Stomach (tissue), 9 donors: Measurements from ENCODE around the gene CKB. TPM values are rescaled to one million over a fixed set of nuclear protein-coding genes. Genes with fewer than 3 reads are reported as not detected.
A peak's percentile ranks its signal among the peaks of the same experiment; 100 is the strongest.
"Not testable (repeated sequence)": the region's sequence is repeated elsewhere in the genome, so short reads cannot be mapped to it uniquely, and the experiment has no call there.

Experiments used
- DNase-seq, 2 donors: peaks; one replicate each; pipeline versions ENCODE4 v3.0.0 to v3.0.0-alpha.2; 2013 to 2019
- H3K27ac ChIP-seq, 5 donors: fragments of 200-600 bp in 4 of 5; sonication (generic) in 4 of 5; one replicate each; pipeline ENCODE4 v1.5.1; 2013 to 2019; ENCODE audit warnings: mild to moderate bottlenecking in 1 of 5, moderate library complexity in 1 of 5
- H3K27me3 ChIP-seq, 3 donors: fragments of 200-600 bp; sonication (generic); one replicate each; pipeline ENCODE4 v1.5.1; 2017 to 2019; ENCODE audit warnings: mixed run types in 1 of 3
- H3K36me3 ChIP-seq, 4 donors: fragments of 200-600 bp; sonication (generic); 1 replicate in 3 of 4; 2 replicates in 1 of 4; pipeline ENCODE4 v1.5.1; 2016 to 2019
- H3K4me1 ChIP-seq, 4 donors: fragments of 200-600 bp; sonication (generic); one replicate each; pipeline ENCODE4 v1.5.1; 2016 to 2019
- H3K4me3 ChIP-seq, 4 donors: fragments of 200-600 bp; sonication (generic) in 3 of 4; one replicate each; pipeline ENCODE4 v1.5.1; 2016 to 2019; ENCODE audit warnings: mild to moderate bottlenecking in 1 of 4
- H3K9me3 ChIP-seq, 4 donors: fragments of 200-600 bp; sonication (generic); one replicate each; pipeline ENCODE4 v1.5.1; 2016 to 2019
- EP300 ChIP-seq: sonication (generic); formaldehyde crosslinking; IDR thresholded peaks from one replicate; pipeline ENCODE4 v1.6.1; 2017; ENCODE audit warnings: antibody characterized with exemption
- POLR2A ChIP-seq, 4 donors: fragments of 450-650 bp; IDR thresholded peaks; one replicate each; pipeline ENCODE4 v1.6.1; 2016; ENCODE audit warnings: antibody characterized with exemption in 4 of 4, control low read depth in 2 of 4, mild to moderate bottlenecking in 1 of 4, moderate library complexity in 1 of 4
- POLR2AphosphoS5 ChIP-seq, 3 donors: sonication (generic); formaldehyde crosslinking; IDR thresholded peaks; one replicate each; pipeline ENCODE4 v1.6.1; 2016; ENCODE audit warnings: antibody characterized with exemption in 3 of 3
- WGBS, 5 donors: extraction: QIAGEN DNeasy Blood & Tissue Kit in 3 of 5; methylation state at CpG; one replicate each; pipeline versions ENCODE4 v1.1.5 to v1.1.7; 2013 to 2018; 5-methylcytosine and 5-hydroxymethylcytosine counted together
- intact Hi-C: fragments of 100-400 bp; cut with DNase I; formaldehyde crosslinking; loops from one replicate; pipeline ENCODE4 v1.15.1; 2023; ENCODE audit warnings: low total_unique reads
- polyA plus RNA-seq, 3 donors: library from polyadenylated mRNA; stranded (reverse); fragments of 200-250 nt; gene quantifications; one replicate each; pipeline ENCODE4 v1.2.3, GENCODE V29; 2013
- total RNA-seq, 5 donors: library from RNA; depleted of rRNA; stranded (reverse); fragments of >200 nt; gene quantifications; one replicate each; pipeline versions ENCODE4 v1.1.0 to v1.2.3, GENCODE V29; 2014 to 2016
- TF ChIP-seq, protein P1 (sequence below), 7 experiments: fragments of 450-650 bp in 4 of 7; fragments of 200-600 bp in 3 of 7; sonication (generic) in 3 of 7; IDR thresholded peaks; one replicate each; pipeline ENCODE4 v1.5.1; 2016 to 2019; ENCODE audit warnings: antibody characterized with exemption in 7 of 7, control low read depth in 2 of 7, mild to moderate bottlenecking in 1 of 7
- donor health status: healthy with polysubstance abuse.
- donor health status: Bipolar disorder and iron deficiency.
- donor health status: healthy.

CKB gene
- total and polyA plus RNA-seq, 8 donors, result 216 to 1,146 (median 806) TPM

DNA sequence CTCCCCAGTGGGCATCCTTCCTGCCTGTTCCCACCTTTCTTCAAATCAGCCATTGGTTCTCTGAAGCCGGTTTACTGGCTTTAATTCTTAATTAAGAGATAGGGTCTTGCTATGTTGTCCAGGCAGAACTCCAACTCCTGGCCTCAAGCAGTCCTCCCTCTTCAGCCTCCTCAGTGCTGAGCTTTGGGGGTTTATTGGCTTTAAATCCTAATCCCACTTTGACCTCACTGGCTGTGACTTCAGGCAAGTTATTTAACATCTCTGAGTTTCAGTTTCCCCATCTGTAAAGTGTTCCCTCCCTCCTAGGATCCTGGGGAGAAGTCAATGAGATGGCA is 4.3 kb upstream of the CKB start:
- Histone ChIP-seq H3K27ac (peak overlapping the region; percentile 65 to 95 (median 93)), H3K27me3 (peaks cover 0 to 17% (median 11%) of the 10 kb centered on the region in 3 donors), H3K9me3 (no peaks in the 10 kb centered on the region), H3K36me3 (peaks cover 0 to 18% (median 9%) of the 10 kb centered on the region in 4 donors), H3K4me1 (peaks cover 69 to 92% (median 85%) of the 10 kb centered on the region in 4 donors), H3K4me3 (no peak overlapping the region)
- intact Hi-C loops, result no loop called here
- WGBS, 5 donors, result 80 to 100% (median 86%) methylated on average over 1 of the region's 1 CpG
- DNase-seq, result no peak
- no peak for TF ChIP-seq EP300
- no peak for TF ChIP-seq POLR2A (IDR thresholded peaks at IDR 0.05)
- TF ChIP-seq, protein P1, sequence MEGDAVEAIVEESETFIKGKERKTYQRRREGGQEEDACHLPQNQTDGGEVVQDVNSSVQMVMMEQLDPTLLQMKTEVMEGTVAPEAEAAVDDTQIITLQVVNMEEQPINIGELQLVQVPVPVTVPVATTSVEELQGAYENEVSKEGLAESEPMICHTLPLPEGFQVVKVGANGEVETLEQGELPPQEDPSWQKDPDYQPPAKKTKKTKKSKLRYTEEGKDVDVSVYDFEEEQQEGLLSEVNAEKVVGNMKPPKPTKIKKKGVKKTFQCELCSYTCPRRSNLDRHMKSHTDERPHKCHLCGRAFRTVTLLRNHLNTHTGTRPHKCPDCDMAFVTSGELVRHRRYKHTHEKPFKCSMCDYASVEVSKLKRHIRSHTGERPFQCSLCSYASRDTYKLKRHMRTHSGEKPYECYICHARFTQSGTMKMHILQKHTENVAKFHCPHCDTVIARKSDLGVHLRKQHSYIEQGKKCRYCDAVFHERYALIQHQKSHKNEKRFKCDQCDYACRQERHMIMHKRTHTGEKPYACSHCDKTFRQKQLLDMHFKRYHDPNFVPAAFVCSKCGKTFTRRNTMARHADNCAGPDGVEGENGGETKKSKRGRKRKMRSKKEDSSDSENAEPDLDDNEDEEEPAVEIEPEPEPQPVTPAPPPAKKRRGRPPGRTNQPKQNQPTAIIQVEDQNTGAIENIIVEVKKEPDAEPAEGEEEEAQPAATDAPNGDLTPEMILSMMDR (IDR thresholded peaks at IDR 0.05), result no peak
- TF ChIP-seq POLR2AphosphoS5 (IDR thresholded peaks at IDR 0.05), result no peak

DNA sequence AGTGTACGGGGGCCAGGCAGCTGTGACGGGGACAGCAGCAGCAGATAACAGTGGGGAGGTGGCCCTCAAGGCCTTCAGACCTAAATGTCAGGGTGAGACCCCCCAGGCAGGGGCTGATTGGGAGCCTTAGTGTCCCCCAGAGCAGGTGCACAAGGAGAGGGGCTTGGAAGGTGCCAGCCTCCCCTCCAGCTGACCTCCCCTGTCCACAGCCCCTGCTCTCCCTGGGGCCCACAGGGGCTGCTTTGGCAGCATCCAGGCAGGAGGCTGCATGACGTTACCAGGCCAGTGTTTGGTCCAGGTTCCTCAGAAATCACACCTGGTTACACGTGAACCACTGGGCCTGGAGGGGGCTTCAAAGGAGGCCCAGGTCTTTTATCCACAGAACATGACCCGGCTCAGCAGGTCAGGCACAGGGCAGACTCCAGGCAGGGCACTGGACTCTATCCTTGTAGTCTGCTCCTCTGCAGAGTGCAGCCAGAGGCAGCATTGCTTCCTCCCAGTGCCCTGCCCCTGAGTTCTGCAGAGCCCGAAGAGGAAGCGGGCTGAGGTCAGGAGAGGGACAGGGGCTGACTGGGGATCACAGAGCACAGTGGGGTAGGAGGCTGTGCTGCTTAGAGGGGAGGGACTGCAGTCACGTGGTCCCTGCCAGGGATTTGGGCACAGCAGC is 3.8 kb upstream of the CKB start:
- Histone ChIP-seq H3K9me3 (no peaks in the 10 kb centered on the region), H3K4me3 (no peak overlapping the region), H3K27me3 (peaks cover 0 to 22% (median 16%) of the 10 kb centered on the region in 3 donors), H3K36me3 (peaks cover 0 to 13% (median 6%) of the 10 kb centered on the region in 4 donors), H3K4me1 (peaks cover 67 to 92% (median 86%) of the 10 kb centered on the region in 4 donors), H3K27ac (peak overlapping the region; percentile 65 to 95 (median 93))
- DNase-seq, result no peak
- intact Hi-C loops, result no loop called here
- TF ChIP-seq EP300 (no peak), POLR2A (IDR thresholded peaks at IDR 0.05) (no peak), POLR2AphosphoS5 (IDR thresholded peaks at IDR 0.05) (no peak)
- TF ChIP-seq, protein P1 (IDR thresholded peaks at IDR 0.05), result no peak
- WGBS, 5 donors, result 63 to 72% (median 68%) methylated on average over 7 to 8 of the region's 8 CpGs

DNA sequence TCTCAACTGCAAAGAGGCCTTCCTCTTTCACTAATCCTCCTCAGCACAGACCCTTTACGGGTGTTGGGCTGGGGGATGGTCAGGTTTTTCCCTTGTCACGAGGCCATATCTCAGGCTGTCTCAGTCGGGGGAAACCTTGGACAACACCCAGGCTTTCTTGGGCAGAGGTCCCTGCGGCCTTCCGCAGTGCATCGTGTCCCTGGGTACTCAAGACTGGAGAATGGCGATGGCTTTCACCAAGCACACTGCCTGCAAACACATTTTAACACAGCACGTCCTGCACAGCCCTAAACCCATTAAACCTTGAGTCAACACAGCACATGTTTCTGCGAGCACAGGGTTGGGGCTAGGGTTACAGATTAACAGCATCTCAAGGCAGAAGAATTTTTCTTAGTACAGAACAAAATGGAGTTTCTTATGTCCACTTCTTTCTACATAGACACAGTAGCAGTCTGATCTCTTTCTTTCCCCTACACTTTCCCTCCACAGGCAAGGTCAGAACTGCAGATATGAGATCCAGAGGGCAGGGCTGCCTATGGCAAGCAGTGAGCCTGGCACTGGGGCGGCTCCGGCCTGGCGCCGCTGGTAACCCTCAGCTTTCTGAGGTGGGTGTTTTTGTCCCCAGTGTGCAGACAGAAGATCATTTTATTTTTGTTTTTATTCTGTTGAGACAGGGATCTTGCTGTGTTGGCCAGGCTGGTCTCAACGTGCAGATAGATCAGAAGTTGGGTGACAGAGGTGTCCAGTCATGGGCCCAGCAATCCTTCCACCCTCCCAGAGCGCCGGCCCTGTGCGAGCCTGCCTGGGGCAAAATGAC is 3.0 kb upstream of the CKB start:
- H3K9me3 ChIP-seq, H3K4me3 ChIP-seq, intact Hi-C loops, H3K36me3 ChIP-seq: not testable (repeated sequence)
- peaks cover 63 to 92% (median 86%) of the 10 kb centered on the region in 4 donors for H3K4me1 ChIP-seq
- WGBS, 5 donors, result 28 to 56% (median 49%) methylated on average over 15 to 17 of the region's 17 CpGs
- peak in 1 of 2 donors; percentile 75 for DNase-seq
- TF ChIP-seq POLR2AphosphoS5 (IDR thresholded peaks at IDR 0.05), result peak in 1 of 3 donors; percentile 3
- peaks cover 0 to 27% (median 20%) of the 10 kb centered on the region in 3 donors for H3K27me3 ChIP-seq
- peak overlapping the region; percentile 65 to 95 (median 93) for H3K27ac ChIP-seq

DNA sequence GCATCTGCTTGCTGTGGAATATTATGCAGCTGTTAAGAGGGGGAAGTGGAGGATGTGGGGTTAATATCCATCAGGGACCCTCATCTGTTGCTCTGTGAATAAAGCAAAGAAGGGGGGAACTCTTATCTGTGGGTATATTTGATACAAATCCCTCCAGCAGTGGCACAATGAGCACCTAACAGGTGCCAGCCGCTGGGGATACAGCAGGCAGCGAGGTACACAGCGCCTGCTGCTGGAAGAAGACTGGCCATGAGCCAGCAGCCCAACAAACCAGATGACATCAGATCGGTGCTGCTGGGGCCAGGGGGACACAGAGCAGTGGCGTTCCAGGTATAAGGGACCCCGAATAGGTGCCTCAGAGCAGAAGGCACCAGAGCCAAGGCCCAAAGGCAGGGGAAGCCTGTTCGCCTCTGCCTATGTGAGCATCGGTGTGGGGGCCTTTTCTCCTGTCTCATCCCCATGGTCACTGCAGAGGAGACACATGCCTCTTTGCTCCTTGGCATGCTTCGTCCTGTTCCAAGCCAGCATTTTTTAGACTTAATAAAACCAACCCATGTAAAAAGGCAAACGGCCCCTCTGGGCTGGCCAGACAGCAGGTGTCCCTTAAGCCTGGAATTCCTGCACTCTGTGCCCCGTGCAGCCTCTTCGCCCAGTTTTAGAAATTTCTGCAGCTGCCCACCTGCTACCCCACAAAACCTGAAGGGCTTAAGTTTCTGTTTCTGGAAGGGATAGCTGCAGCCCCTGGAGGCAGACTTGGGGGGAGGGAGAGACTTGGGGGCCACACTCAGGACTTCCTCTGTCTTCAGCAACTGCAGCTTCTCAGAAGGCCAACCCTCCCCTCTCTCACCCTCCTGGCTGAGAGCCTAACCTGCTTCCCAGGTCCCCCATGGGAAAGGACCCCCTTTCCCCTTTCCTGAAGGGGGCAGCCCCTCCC is 1.6 kb upstream of the CKB start:
- peaks cover 6 to 11% (median 7%) of the 10 kb centered on the region in 4 donors for H3K36me3 ChIP-seq
- peaks cover 63 to 92% (median 86%) of the 10 kb centered on the region in 4 donors for H3K4me1 ChIP-seq
- no peak overlapping the region for H3K4me3 ChIP-seq
- intact Hi-C loops, result no loop called here
- DNase-seq, result no peak
- WGBS, 5 donors, result 72 to 82% (median 77%) methylated on average over 12 of the region's 12 CpGs
- H3K27ac ChIP-seq, result peak overlapping the region; percentile 37 to 95 (median 93)
- H3K9me3 ChIP-seq, result no peaks in the 10 kb centered on the region
- no peak for TF ChIP-seq EP300
- TF ChIP-seq, protein P1 (IDR thresholded peaks at IDR 0.05), result no peak
- peaks cover 0 to 33% (median 20%) of the 10 kb centered on the region in 3 donors for H3K27me3 ChIP-seq
